GM23248 (cell line): ENCODE data around the gene GOPC.

ENCODE experiments used
- EZH2 ChIP-seq: fragments of 200-600 bp; sonication (generic); IDR thresholded peaks from 2 replicates; pipeline ENCODE4 v1.6.1; 2018; ENCODE audit warnings: antibody characterized with exemption, mild to moderate bottlenecking; ENCODE audit not compliant: insufficient read depth, poor library complexity, severe bottlenecking
- EZH2phosphoT487 ChIP-seq: fragments of 200-600 bp; sonication (generic); IDR thresholded peaks from 2 replicates; pipeline ENCODE4 v1.6.1; 2018; ENCODE audit warnings: antibody characterized with exemption, moderate library complexity, mild to moderate bottlenecking, low read depth; ENCODE audit not compliant: insufficient read depth

GRCh38 chr6:117545161-117545595, 57.1 kb downstream of the GOPC start:
- no peak for TF ChIP-seq EZH2
- TF ChIP-seq EZH2phosphoT487: no peak
